GM12872 (cell line): ENCODE results near the gene FXR1.

ENCODE experiments used
- TF ChIP-seq, protein P1 (sequence below): IDR thresholded peaks from 3 replicates; pipeline ENCODE4 v1.5.1; 2011; ENCODE audit warnings: low read depth, mild to moderate bottlenecking, low read length, moderate library complexity; ENCODE audit not compliant: insufficient read depth

FXR1 gene

DNA sequence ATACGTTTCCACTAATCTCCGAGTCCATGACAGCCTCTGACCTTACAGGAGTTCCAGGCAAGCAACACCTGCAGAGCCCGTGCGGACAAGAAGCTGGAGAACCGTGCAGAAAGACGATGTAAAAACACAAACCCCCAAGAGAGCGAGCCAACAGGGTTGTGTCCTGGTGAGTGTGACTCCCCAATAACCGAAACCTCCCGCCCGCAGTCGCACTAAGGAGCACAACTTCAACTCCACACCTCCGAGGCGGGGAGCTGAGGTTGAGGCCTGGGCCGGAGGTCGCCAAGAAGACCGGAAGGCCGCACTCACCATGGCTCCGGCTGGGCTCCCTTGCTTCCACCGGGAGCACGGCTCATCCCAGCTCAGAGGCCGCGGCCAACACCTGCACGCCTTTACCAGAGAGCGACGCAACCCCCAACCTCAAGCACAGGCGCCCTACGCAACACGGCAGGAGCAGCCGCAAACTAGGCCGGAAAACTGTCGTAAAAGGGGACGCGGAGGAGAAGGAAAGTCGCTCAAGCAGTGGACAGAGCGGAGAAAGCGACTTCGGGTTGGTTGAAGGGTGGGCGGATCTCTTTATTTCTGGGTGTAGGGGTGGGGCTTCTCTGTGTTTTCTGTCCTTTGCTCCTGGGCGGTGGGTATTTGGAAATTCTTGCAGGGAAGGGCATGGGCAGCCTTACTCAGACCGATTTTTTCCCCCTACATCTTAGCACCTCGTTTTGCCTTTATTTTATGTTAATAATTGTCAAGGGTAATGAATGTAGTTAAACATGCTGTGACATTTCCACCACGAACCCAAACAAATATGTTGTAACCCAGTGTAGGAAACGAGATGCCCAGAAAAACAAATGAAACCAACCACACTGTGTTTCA is 77.1 kb downstream of the FXR1 start, which contains the start of gene DNAJC19:
DNAJC19 (minus strand) TSS at position 446 of the 873 bp plus-strand sequence; CDS start at position 312, 134 bp downstream.
- TF ChIP-seq, protein P1, sequence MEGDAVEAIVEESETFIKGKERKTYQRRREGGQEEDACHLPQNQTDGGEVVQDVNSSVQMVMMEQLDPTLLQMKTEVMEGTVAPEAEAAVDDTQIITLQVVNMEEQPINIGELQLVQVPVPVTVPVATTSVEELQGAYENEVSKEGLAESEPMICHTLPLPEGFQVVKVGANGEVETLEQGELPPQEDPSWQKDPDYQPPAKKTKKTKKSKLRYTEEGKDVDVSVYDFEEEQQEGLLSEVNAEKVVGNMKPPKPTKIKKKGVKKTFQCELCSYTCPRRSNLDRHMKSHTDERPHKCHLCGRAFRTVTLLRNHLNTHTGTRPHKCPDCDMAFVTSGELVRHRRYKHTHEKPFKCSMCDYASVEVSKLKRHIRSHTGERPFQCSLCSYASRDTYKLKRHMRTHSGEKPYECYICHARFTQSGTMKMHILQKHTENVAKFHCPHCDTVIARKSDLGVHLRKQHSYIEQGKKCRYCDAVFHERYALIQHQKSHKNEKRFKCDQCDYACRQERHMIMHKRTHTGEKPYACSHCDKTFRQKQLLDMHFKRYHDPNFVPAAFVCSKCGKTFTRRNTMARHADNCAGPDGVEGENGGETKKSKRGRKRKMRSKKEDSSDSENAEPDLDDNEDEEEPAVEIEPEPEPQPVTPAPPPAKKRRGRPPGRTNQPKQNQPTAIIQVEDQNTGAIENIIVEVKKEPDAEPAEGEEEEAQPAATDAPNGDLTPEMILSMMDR = no peak

DNA sequence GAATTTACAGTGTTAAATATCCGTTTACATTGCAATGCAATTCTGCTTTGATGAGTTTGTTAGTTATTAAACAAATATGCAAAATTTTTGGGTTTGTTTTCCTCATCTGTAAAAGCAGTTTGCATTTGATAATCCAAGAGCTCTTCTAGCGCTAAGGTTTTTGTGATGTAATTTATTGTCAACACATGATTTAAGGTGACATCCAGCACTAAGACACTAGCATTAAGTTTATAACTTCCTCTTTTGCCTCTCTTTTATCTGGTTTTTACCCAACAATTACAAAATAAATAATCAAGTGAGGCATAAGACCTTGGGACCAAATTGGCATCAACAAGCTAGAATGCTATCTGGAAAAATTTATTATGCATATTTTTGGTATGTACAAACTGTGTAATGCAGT is 78.0 kb downstream of the FXR1 start:
- TF ChIP-seq, protein P1 = no peak

DNA sequence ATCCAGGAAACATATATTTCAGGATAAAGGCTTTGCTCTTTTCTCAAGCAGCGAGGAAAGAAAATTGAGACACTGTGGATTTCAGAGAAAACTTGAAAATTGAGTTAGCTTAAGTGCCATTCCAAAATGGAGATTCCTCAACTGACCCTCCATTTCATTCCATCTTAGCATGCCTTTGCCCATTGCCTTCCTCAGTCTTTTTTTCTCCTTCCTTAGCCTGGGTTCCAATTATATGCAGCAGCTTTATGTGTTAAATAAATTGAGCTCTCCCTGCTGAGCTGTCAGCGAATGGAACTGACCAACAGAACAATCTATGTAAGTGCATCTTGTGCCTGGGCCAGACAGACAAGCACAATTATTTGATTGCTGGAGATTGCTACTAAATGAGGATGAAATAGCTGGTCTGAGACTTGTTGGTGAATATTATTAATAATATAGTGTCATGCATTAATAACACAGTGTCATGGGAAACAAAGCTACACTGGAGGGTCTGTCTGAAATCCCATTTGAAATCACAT is 84.0 kb downstream of the FXR1 start:
- TF ChIP-seq, protein P1 = no peak

DNA sequence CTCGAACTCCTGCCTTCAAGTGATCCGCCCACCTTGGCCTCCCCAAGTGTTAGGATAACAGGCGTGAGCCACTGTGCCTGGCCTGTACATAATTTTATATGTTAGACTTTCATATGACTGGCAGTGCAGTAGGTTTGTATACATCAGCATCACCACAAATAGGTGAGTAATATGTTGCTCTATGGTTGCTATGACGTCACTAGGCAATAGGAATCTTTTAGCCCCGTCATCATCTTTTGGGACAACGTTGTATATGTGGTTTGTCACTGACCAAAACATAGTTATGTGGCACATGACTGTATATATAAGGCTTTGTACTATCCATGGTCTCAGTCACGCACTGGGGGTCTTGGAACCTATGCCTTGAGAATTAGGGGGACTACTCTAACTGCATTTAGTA is 94.1 kb downstream of the FXR1 start:
- TF ChIP-seq, protein P1 = no peak

DNA sequence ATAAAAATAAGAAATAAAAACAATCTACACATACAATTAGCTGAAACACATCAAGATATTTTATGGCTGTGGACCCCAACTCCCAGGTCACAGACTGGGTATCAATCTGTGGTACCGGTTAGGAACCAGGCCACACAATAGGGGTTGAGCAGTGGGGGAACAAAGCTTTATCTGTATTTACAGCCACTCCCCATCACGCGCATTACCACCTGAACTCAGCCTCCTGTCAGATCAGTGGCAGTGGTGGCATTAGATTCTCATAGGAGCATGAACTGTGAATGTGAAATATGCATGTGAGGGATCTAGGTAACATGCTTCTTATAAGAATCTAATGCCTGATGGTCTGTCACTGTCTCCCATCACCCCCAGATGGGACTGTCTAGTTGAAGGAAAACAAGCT is 94.8 kb downstream of the FXR1 start:
- TF ChIP-seq, protein P1 = no peak

DNA sequence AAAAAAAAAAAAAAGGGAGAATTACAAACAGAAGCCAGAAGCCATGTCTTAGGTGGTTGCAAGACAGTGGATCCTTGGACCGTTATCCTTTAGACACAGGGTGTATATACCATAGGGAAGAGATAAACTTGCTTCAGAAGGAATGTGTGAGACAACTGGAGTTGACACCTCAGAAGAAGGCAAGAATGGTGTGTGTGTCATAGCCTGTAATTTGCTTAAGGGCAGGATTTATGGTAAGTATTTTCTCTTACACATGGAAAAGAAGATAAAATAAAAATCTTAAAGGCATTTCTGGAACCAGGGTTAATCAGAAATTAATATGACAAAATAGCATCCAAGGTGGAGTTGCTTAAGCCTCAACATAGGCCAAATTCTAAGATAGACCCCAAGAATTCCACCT is 96.3 kb downstream of the FXR1 start:
- TF ChIP-seq, protein P1 = no peak

DNA sequence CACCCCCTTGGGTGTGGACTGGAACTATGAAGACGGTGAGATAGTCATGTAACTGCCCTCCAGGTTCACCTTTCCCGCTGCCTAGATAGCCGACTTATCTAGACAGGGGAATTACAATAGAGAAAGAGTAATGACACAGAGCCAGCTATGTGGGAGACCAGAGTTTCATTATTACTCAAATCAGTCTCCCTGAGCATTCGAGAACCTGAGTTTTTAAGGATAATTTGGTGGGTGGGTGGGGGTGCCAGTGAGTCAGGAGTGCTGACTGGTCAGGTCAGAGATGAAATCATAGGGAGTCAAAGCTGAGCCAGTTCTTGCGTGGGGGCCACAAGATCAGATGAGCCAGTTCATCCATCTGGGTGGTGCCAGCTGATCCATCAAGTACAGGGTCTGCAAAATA is 96.8 kb downstream of the FXR1 start:
- TF ChIP-seq, protein P1 = no peak
